ENCODE data around the gene ACOT11.

GRCh38 chr1:54546651-54547401, 1.2 kb upstream of the ACOT11 start:
- TF ChIP-seq ZNF324 (tag by site-specific recombination; IDR thresholded peaks at IDR 0.05) (no peak), ZNF658 (tag by site-specific recombination; IDR thresholded peaks at IDR 0.05) (no peak)
